K562 (cell line): ENCODE results near the gene VPS37B. TPM values are rescaled to one million over a fixed set of nuclear protein-coding genes. Genes with fewer than 3 reads are reported as not detected.
A peak's percentile ranks its signal among the peaks of the same experiment; 100 is the strongest.
"Not testable (repeated sequence)": the region's sequence is repeated elsewhere in the genome, so short reads cannot be mapped to it uniquely, and the experiment has no call there.

ENCODE experiments used
- ATAC-seq: fragments of 200-7000 bp; cut with Tn5 transposase; 3 replicates; pipeline ENCODE4 v1.9.1; 2020; ENCODE audit warnings: moderate library complexity
- BruUV-seq: library from RNA; stranded (reverse); fragments of 400-500 nt; replicated peaks from 2 replicates; lab custom pipeline; 2021; lab: Mats Ljungman, UMichigan
- CTCF ChIA-PET: fragments of 300-600 bp; formaldehyde crosslinking; extraction: SDS; loops from one replicate; lab custom pipeline; 2021; ENCODE audit warnings: low intra/inter-chr PET ratio; lab: Yijun Ruan, JAX
- POLR2A ChIA-PET: fragments of 300-600, 350-650 bp; sonication (Branson Sonifier 250); formaldehyde crosslinking; extraction: SDS; loops from one replicate; lab custom pipeline; 2021; ENCODE audit warnings: antibody characterized with exemption, inconsistent platforms; lab: Yijun Ruan, JAX
- DNase-seq, 4 experiments: peaks; one replicate each; pipeline versions ENCODE4 v3.0.0 to v3.0.0-alpha.2; 2011 to 2018; ENCODE audit warnings: low spot score in 3 of 4, mixed read lengths in 3 of 4; ENCODE audit errors: extremely low read depth in 1 of 4
- FAIRE-seq: peaks from 2 replicates; lab custom pipeline; 2011; peaks lifted over from hg19 to GRCh38; lab: Jason Lieb, UNC
- H2AFZ ChIP-seq: 2 replicates; pipeline ENCODE4 v1.6.0; 2011; ENCODE audit warnings: low read depth, low read length, control low read depth, inconsistent platforms
- H3K27ac ChIP-seq: fragments of 200-600 bp; 3 replicates; pipeline ENCODE4 v1.8.0; 2011; ENCODE audit warnings: low read depth, mild to moderate bottlenecking, control low read depth, inconsistent platforms, low read length, moderate library complexity, mixed read lengths; ENCODE audit errors: extremely low read depth
- H3K27me3 ChIP-seq, 2 experiments: fragments of 300-600 bp in 1 of 2; 2 replicates in 1 of 2; 3 replicates in 1 of 2; pipeline versions ENCODE4 v1.6.0 to v1.8.0; 2011; ENCODE audit warnings: inconsistent platforms in 2 of 2, low read length in 2 of 2, mild to moderate bottlenecking in 1 of 2, mixed read lengths in 1 of 2, moderate library complexity in 1 of 2; ENCODE audit not compliant: control insufficient read depth in 2 of 2, insufficient read depth in 2 of 2
- H3K36me3 ChIP-seq: fragments of 300-600 bp; 3 replicates; pipeline ENCODE4 v1.8.0; 2011; ENCODE audit warnings: mild to moderate bottlenecking, low read length, inconsistent platforms; ENCODE audit not compliant: control insufficient read depth, insufficient read depth
- H3K4me1 ChIP-seq, 2 experiments: fragments of 200-600 bp in 1 of 2; replicated peaks in 1 of 2; 2 replicates in 1 of 2; 3 replicates in 1 of 2; pipeline versions ENCODE4 v1.5.1 to v1.8.0; 2011; ENCODE audit warnings: inconsistent platforms in 2 of 2, low read length in 2 of 2, mild to moderate bottlenecking in 1 of 2, mixed read lengths in 1 of 2, moderate library complexity in 1 of 2; ENCODE audit not compliant: control insufficient read depth in 2 of 2, insufficient read depth in 2 of 2
- H3K4me2 ChIP-seq: 2 replicates; pipeline ENCODE4 v1.6.1; 2011; ENCODE audit warnings: low read length, control low read depth, inconsistent platforms, mixed read lengths; ENCODE audit not compliant: insufficient read depth
- H3K4me3 ChIP-seq: fragments of 200-600 bp; sonication (generic), shearing (Covaris generic); 2 replicates; pipeline ENCODE4 v1.5.1; 2016; ENCODE audit warnings: control low read depth, inconsistent platforms
- H3K79me2 ChIP-seq: fragments of 200-600 bp; 3 replicates; pipeline ENCODE4 v1.8.0; 2011; ENCODE audit warnings: low read length, inconsistent platforms; ENCODE audit not compliant: control insufficient read depth, insufficient read depth
- H3K9ac ChIP-seq, 2 experiments: 2 replicates each; pipeline versions ENCODE4 v1.6.0 to v1.6.1; 2011; ENCODE audit warnings: low read depth in 2 of 2, low read length in 2 of 2, control low read depth in 1 of 2, inconsistent platforms in 1 of 2, mild to moderate bottlenecking in 1 of 2, mixed read lengths in 1 of 2; ENCODE audit not compliant: insufficient read depth in 1 of 2
- H3K9me1 ChIP-seq: one replicate; pipeline ENCODE4 v1.6.0; 2011; ENCODE audit warnings: inconsistent platforms, mild to moderate bottlenecking, low read length, moderate library complexity; ENCODE audit not compliant: control insufficient read depth, insufficient read depth
- H3K9me3 ChIP-seq: replicated peaks from 2 replicates; pipeline ENCODE4 v1.5.1; 2011; ENCODE audit warnings: low read depth, low read length, inconsistent platforms; ENCODE audit not compliant: control insufficient read depth, insufficient read depth
- H4K20me1 ChIP-seq: replicated peaks from 2 replicates; pipeline ENCODE4 v1.6.1; 2011; ENCODE audit warnings: low read length, inconsistent platforms, mixed read lengths; ENCODE audit not compliant: control insufficient read depth, insufficient read depth
- ATF3 ChIP-seq, 2 experiments: fragments of 450-650 bp in 1 of 2; sonication (generic) in 1 of 2; formaldehyde crosslinking in 1 of 2; IDR thresholded peaks in 1 of 2; conservative IDR thresholded peaks in 1 of 2; 2 replicates each; pipeline versions ENCODE4 v1.6.1 to v1.8.1; 2016 to 2023; ENCODE audit warnings: mild to moderate bottlenecking in 2 of 2, moderate library complexity in 2 of 2, inconsistent platforms in 1 of 2, missing genetic modification reagents in 1 of 2
- EGR1 ChIP-seq: fragments of 450-650 bp; conservative IDR thresholded peaks from 2 replicates; pipeline ENCODE4 v1.6.1; 2017; ENCODE audit warnings: mild to moderate bottlenecking
- ZBTB12 ChIP-seq: fragments of 250-450 bp; sonication (Bioruptor Pico); IDR thresholded peaks from 2 replicates; pipeline ENCODE4 v1.4.0; 2020
- WGBS: fragments of 100-300 bp; shearing (Covaris generic); methylation state at CpG from one replicate; pipeline ENCODE4 v1.1.6; 2016; ENCODE audit warnings: low coverage, mixed read lengths; ENCODE audit not compliant: insufficient coverage; ENCODE audit errors: missing lambda C conversion rate; 5-methylcytosine and 5-hydroxymethylcytosine counted together
- in situ Hi-C: fragments of 300-500 bp; cut with MboI; formaldehyde crosslinking; loops from 4 replicates; pipeline ENCODE4 v1.15.0; 2018; ENCODE audit warnings: inconsistent platforms, mixed read lengths
- intact Hi-C: fragments of 100-400 bp; cut with micrococcal nuclease; formaldehyde crosslinking; loops from 2 replicates; pipeline ENCODE4 v1.14.2; 2022
- polyA plus RNA-seq, 8 experiments: library from polyadenylated mRNA; depleted of rRNA in 4 of 8; stranded (reverse) in 5 of 8; unstranded in 3 of 8; fragments of >200 nt; fragmentation: Nextera tagmentation in 2 of 8; fragmentation: Illumina TruSeq in 1 of 8; extraction: Ambion mirVana in 2 of 8; extraction: Trizol in 1 of 8; gene quantifications; 2 replicates each; pipeline versions ENCODE4 v1.2.1 to v1.2.3, GENCODE V29; 2011 to 2014; ENCODE audit warnings: inconsistent platforms in 1 of 8, missing spikeins in 1 of 8
- total RNA-seq, 7 experiments: library from RNA; depleted of rRNA in 6 of 7; stranded (reverse); fragments of >200 nt in 6 of 7; fragmentation: Illumina TruSeq in 2 of 7; extraction: Trizol in 2 of 7; gene quantifications; 2 replicates each; pipeline versions ENCODE4 v1.2.1 to v1.2.3, GENCODE V29; 2011 to 2021; ENCODE audit warnings: low replicate concordance in 1 of 7

Gene VPS37B
- total and polyA plus RNA-seq, 9 of the 15 experiments (the other 6 are each of a cell fraction or from before 2014, with no cell fraction given): 0.28 to 37.4 (median 17.9) TPM

GRCh38 chr12:122941351-122941750 lies 45.4 kb upstream of the VPS37B start:
- H4K20me1 ChIP-seq; ATAC-seq; BruUV-seq; H3K4me2 ChIP-seq; H3K79me2 ChIP-seq; intact Hi-C loops; H3K9me3 ChIP-seq; H3K36me3 ChIP-seq; DNase-seq; H2AFZ ChIP-seq; H3K4me3 ChIP-seq; H3K27me3 ChIP-seq; FAIRE-seq; in situ Hi-C loops; H3K9ac ChIP-seq; CTCF ChIA-PET; H3K9me1 ChIP-seq; H3K27ac ChIP-seq; TF ChIP-seq ATF3 (CRISPR knock-in tag; conservative IDR thresholded peaks at IDR 0.05): not testable (repeated sequence)
- WGBS: 43% methylated on average over 5 of the region's 5 CpGs
- H3K4me1 ChIP-seq: peaks cover 0 to 27% of the 10 kb centered on the region in 2 experiments; a peak in 3 of 5 replicates
- POLR2A ChIA-PET: interaction anchor here (0.6 kb wide), 1 partner anchor 14 kb away, joined by 4 read pairs; no protein-coding TSS in a partner anchor
- TF ChIP-seq ATF3 (IDR thresholded peaks at IDR 0.05) (peak; percentile 53), EGR1 (peak; percentile 32)
- TF ChIP-seq, all 486 proteins: peak for 2; not testable (repeated sequence) for 484

- Histone ChIP-seq H3K4me3 (no peak overlapping the region), H4K20me1 (no peaks in the 10 kb centered on the region), H3K36me3 (no peaks in the 10 kb centered on the region; the same call in 2 of the 3 replicates)
- no peak for DNase-seq
- 57% methylated on average over 4 of the region's 4 CpGs for WGBS
- in situ Hi-C loops: no loop called here
- POLR2A ChIA-PET: interaction anchor here (0.7 to 1.0 kb wide), 2 partner anchors 124 to 126 kb away, joined by 3 read pairs; no protein-coding TSS in a partner anchor
- TF ChIP-seq ZBTB12: no peak
- TF ChIP-seq, all 486 proteins: peak for 0
- no peaks in the 10 kb centered on the region for H3K27me3 ChIP-seq
- H3K4me1 ChIP-seq: peaks cover 0 to 25% of the 10 kb centered on the region in 2 experiments; a peak in 4 of 5 replicates
- CTCF ChIA-PET: no interaction called here
- no peak overlapping the region for H3K9ac ChIP-seq
- no peak overlapping the region for H3K27ac ChIP-seq
- no peaks in the 10 kb centered on the region for H3K9me3 ChIP-seq
- no peaks in the 10 kb centered on the region for H3K9me1 ChIP-seq
- no peak overlapping the region for H3K4me2 ChIP-seq
- no peak overlapping the region for H2AFZ ChIP-seq
- no TSS peak for BruUV-seq
- FAIRE-seq: peak; percentile 6
- intact Hi-C loops: no loop called here
- ATAC-seq: no peak
- H3K79me2 ChIP-seq: no peaks in the 10 kb centered on the region
Measured at GRCh38 chr12:122939125-122939524, 43.2 kb upstream of the VPS37B start.
